ENCODE results near the gene HNF1A.
A peak's percentile ranks its signal among the peaks of the same experiment; 100 is the strongest.

HNF1A gene

GRCh38 chr12:120978296-120979219, at the start of gene HNF1A:
Gene HNF1A (plus strand): TSS chr12:120978543. CDS start chr12:120978769, 226 bp downstream.
- Histone ChIP-seq H3K4me3 (ENCODE audit: low read depth, low read length) (no peak within 1 kb of the TSS), H3K27ac (ENCODE audit: low read depth, low read length) (no peak within 1 kb of the TSS), H3K27me3 (ENCODE audit: control insufficient read depth, insufficient read depth, low read length) (no peaks in the 10 kb centered on the region), H3K4me1 (ENCODE audit: control insufficient read depth, insufficient read depth, low read length) (peaks cover 3% of the 10 kb centered on the region; the same call in 1 of the 2 replicates), H3K9me3 (ENCODE audit: control insufficient read depth, insufficient read depth, low read depth, low read length) (no peaks in the 10 kb centered on the region), H3K9ac (ENCODE audit: low read length) (no peak within 1 kb of the TSS), H3K36me3 (ENCODE audit: control insufficient read depth, insufficient read depth, low read length) (no peaks in the 10 kb centered on the region)

- Histone ChIP-seq H3K36me3 (ENCODE audit: control insufficient read depth, insufficient read depth, low read length) (no peaks in the 10 kb centered on the region), H3K4me3 (ENCODE audit: low read depth, low read length) (peak overlapping the region; percentile 15), H3K9ac (ENCODE audit: low read length) (peak overlapping the region; percentile 59), H3K27me3 (ENCODE audit: control insufficient read depth, insufficient read depth, low read length) (no peaks in the 10 kb centered on the region), H3K9me3 (ENCODE audit: control insufficient read depth, insufficient read depth, low read depth, low read length) (no peaks in the 10 kb centered on the region), H3K4me1 (ENCODE audit: control insufficient read depth, insufficient read depth, low read length) (peaks cover 18% of the 10 kb centered on the region), H3K27ac (ENCODE audit: low read depth, low read length) (peak overlapping the region; percentile 66)
These were observed 49.3 kb upstream of the HNF1A start for GRCh38 chr12:120928864-120929652.

DNA sequence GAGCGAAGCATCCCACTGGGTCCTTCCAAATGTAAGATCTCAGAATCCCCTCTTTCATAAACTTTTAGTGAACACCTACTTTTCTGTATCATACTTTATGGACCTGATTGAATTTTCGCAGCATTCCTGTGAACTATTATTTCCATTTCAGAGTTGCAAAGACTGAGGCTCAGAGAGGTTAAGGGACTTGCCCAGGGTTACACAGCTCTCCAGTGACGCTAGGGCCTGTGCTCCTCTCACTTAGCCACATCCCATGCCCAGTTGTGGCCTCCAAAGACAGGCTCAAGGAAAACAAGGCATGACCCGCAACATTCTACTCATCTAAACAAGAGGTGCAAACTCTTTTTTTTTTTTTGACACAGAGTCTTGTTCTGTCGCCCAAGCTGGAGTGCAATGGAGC, 48.3 kb upstream of the HNF1A start:
- Histone ChIP-seq H3K36me3 (ENCODE audit: control insufficient read depth, insufficient read depth, low read length) (no peaks in the 10 kb centered on the region), H3K4me3 (ENCODE audit: low read depth, low read length) (no peak overlapping the region), H3K27me3 (ENCODE audit: control insufficient read depth, insufficient read depth, low read length) (no peaks in the 10 kb centered on the region), H3K27ac (ENCODE audit: low read depth, low read length) (no peak overlapping the region), H3K9ac (ENCODE audit: low read length) (no peak overlapping the region), H3K9me3 (ENCODE audit: control insufficient read depth, insufficient read depth, low read depth, low read length) (no peaks in the 10 kb centered on the region), H3K4me1 (ENCODE audit: control insufficient read depth, insufficient read depth, low read length) (peaks cover 16% of the 10 kb centered on the region)

DNA sequence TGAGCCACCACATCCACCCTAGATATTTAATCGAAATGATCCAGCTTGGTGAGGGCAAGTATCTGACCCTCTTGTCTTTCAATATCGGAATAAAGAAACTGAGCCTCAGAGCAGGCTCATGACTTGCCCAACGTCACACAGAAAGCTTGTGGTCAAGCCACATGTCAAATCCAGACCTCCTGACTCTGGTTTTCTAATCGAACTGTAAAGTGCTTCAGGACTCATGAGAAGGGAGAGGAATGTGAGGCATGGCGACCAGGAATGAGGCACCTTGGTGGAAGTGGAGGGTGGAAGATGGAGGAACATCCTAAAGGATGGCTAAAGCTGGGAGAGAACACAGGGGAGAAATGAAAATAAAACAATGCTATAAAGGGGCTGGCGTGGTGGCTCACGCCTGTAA, 46.3 kb upstream of the HNF1A start:
- no peaks in the 10 kb centered on the region for H3K27me3 ChIP-seq (ENCODE audit: control insufficient read depth, insufficient read depth, low read length)
- no peak overlapping the region for H3K9ac ChIP-seq (ENCODE audit: low read length)
- H3K4me1 ChIP-seq (ENCODE audit: control insufficient read depth, insufficient read depth, low read length), result peaks cover 5% of the 10 kb centered on the region
- H3K4me3 ChIP-seq (ENCODE audit: low read depth, low read length), result no peak overlapping the region
- H3K36me3 ChIP-seq (ENCODE audit: control insufficient read depth, insufficient read depth, low read length), result no peaks in the 10 kb centered on the region
- no peak overlapping the region for H3K27ac ChIP-seq (ENCODE audit: low read depth, low read length)
- H3K9me3 ChIP-seq (ENCODE audit: control insufficient read depth, insufficient read depth, low read depth, low read length), result no peaks in the 10 kb centered on the region

GRCh38 chr12:120932956-120933526, 45.3 kb upstream of the HNF1A start:
- Histone ChIP-seq H3K36me3 (ENCODE audit: control insufficient read depth, insufficient read depth, low read length) (no peaks in the 10 kb centered on the region), H3K27ac (ENCODE audit: low read depth, low read length) (no peak overlapping the region), H3K9ac (ENCODE audit: low read length) (no peak overlapping the region), H3K9me3 (ENCODE audit: control insufficient read depth, insufficient read depth, low read depth, low read length) (no peaks in the 10 kb centered on the region), H3K4me3 (ENCODE audit: low read depth, low read length) (no peak overlapping the region), H3K4me1 (ENCODE audit: control insufficient read depth, insufficient read depth, low read length) (peaks cover 5% of the 10 kb centered on the region), H3K27me3 (ENCODE audit: control insufficient read depth, insufficient read depth, low read length) (no peaks in the 10 kb centered on the region)

DNA sequence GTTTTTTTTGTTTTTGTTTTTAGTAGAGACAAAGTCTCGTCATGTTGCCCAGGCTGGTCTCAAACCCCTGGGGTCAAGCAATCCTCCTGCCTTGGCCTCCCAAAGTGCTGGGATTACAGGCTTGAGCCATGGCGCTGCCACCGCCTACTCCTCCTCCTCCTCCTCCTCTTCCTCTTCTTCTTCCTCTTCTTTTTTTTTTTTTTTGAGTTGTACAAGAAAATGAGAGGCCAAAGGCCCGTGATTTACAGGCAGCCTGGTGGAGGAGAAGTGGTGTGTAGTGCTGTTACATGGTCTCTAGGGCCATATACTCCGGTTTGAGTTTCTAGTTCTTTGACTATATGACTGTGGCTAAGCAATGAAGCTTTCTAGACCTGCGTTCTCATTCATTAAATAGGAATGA, 44.6 kb upstream of the HNF1A start:
- Histone ChIP-seq H3K9ac (ENCODE audit: low read length) (no peak overlapping the region), H3K27me3 (ENCODE audit: control insufficient read depth, insufficient read depth, low read length) (no peaks in the 10 kb centered on the region), H3K4me1 (ENCODE audit: control insufficient read depth, insufficient read depth, low read length) (peaks cover 3% of the 10 kb centered on the region), H3K27ac (ENCODE audit: low read depth, low read length) (no peak overlapping the region), H3K9me3 (ENCODE audit: control insufficient read depth, insufficient read depth, low read depth, low read length) (no peaks in the 10 kb centered on the region), H3K36me3 (ENCODE audit: control insufficient read depth, insufficient read depth, low read length) (no peaks in the 10 kb centered on the region), H3K4me3 (ENCODE audit: low read depth, low read length) (no peak overlapping the region)

DNA sequence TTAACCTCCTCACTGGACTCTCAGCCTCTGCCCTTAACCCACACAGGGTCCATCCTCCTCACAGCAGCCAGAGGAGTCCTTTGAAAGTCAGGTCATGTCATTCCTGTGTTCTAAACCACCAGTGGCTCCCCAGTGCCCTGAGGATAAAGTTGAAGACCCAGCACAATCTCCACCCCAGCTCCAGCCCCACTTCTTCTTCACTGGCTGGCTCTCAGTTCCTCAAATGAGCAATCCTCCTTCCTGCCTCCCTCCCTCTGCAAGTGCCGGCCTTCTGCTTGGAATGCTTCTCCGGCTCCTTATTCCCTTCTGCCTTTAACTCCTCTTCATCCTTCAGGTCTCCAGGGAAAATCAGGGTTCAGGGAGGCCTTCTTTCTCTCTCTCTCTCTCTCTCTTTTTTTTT, 42.1 kb upstream of the HNF1A start:
- H3K4me1 ChIP-seq (ENCODE audit: control insufficient read depth, insufficient read depth, low read length), result no peaks in the 10 kb centered on the region
- H3K27me3 ChIP-seq (ENCODE audit: control insufficient read depth, insufficient read depth, low read length), result no peaks in the 10 kb centered on the region

DNA sequence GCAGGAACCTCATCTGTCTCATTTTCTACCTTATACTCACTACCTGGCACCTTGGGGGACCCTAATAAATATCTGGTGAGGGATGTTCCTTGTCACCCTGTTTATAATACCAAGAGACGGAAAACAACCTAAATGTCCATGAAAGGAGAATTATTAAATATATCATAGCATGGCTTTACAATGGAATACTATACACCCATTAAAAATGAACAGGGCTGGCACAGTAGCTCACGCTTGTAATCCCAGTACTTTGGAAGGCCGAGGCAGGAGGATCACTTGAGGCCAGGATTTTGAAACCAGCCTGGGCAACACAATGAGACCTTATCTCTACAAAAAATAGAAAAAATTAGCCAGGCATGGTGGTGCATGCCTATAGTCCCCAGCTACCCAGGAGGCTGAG, 39.8 kb upstream of the HNF1A start:
- H3K9me3 ChIP-seq (ENCODE audit: control insufficient read depth, insufficient read depth, low read depth, low read length), result no peaks in the 10 kb centered on the region
- no peaks in the 10 kb centered on the region for H3K27me3 ChIP-seq (ENCODE audit: control insufficient read depth, insufficient read depth, low read length)
- H3K36me3 ChIP-seq (ENCODE audit: control insufficient read depth, insufficient read depth, low read length), result no peaks in the 10 kb centered on the region
- no peak overlapping the region for H3K9ac ChIP-seq (ENCODE audit: low read length)
- no peaks in the 10 kb centered on the region for H3K4me1 ChIP-seq (ENCODE audit: control insufficient read depth, insufficient read depth, low read length)
- H3K4me3 ChIP-seq (ENCODE audit: low read depth, low read length), result no peak overlapping the region
- H3K27ac ChIP-seq (ENCODE audit: low read depth, low read length), result no peak overlapping the region

More for the DNA sequence above, 42.1 kb upstream of the HNF1A start:
- Histone ChIP-seq H3K27ac (ENCODE audit: low read depth, low read length) (no peak overlapping the region), H3K4me3 (ENCODE audit: low read depth, low read length) (no peak overlapping the region), H3K9ac (ENCODE audit: low read length) (no peak overlapping the region), H3K36me3 (ENCODE audit: control insufficient read depth, insufficient read depth, low read length) (no peaks in the 10 kb centered on the region), H3K9me3 (ENCODE audit: control insufficient read depth, insufficient read depth, low read depth, low read length) (no peaks in the 10 kb centered on the region)

- Histone ChIP-seq H3K36me3 (ENCODE audit: control insufficient read depth, insufficient read depth, low read length) (no peaks in the 10 kb centered on the region), H3K9me3 (ENCODE audit: control insufficient read depth, insufficient read depth, low read depth, low read length) (no peaks in the 10 kb centered on the region), H3K4me1 (ENCODE audit: control insufficient read depth, insufficient read depth, low read length) (no peaks in the 10 kb centered on the region), H3K9ac (ENCODE audit: low read length) (no peak overlapping the region), H3K27me3 (ENCODE audit: control insufficient read depth, insufficient read depth, low read length) (no peaks in the 10 kb centered on the region), H3K27ac (ENCODE audit: low read depth, low read length) (no peak overlapping the region), H3K4me3 (ENCODE audit: low read depth, low read length) (no peak overlapping the region)
These were observed 38.8 kb upstream of the HNF1A start for GRCh38 chr12:120939523-120939922.

- no peaks in the 10 kb centered on the region for H3K27me3 ChIP-seq (ENCODE audit: control insufficient read depth, insufficient read depth, low read length)
- H3K36me3 ChIP-seq (ENCODE audit: control insufficient read depth, insufficient read depth, low read length), result no peaks in the 10 kb centered on the region
- no peak overlapping the region for H3K27ac ChIP-seq (ENCODE audit: low read depth, low read length)
- H3K9ac ChIP-seq (ENCODE audit: low read length), result no peak overlapping the region
- H3K4me1 ChIP-seq (ENCODE audit: control insufficient read depth, insufficient read depth, low read length), result no peaks in the 10 kb centered on the region
- no peak overlapping the region for H3K4me3 ChIP-seq (ENCODE audit: low read depth, low read length)
- H3K9me3 ChIP-seq (ENCODE audit: control insufficient read depth, insufficient read depth, low read depth, low read length), result no peaks in the 10 kb centered on the region
These were observed 38.3 kb upstream of the HNF1A start for GRCh38 chr12:120940006-120940405.

DNA sequence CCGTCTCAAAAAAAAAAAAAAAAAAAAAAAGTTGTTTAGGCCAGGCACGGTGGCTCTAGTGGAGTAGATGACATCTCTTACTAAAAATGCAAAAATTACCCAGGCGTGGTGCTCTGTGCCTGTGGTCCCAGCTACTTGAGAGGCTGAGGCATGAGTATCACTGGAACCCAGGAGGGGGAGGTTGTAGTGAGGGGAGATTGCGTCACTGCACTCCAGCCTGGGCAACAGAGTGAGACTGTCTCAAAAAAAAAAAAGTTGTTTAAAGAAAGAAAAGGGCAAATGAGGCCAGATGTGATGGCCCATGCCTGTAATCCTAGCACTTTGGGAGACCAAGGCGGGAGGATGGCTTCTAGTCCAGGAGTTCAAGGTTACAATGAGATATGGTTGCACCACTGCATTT, 37.5 kb upstream of the HNF1A start:
- H3K9ac ChIP-seq (ENCODE audit: low read length), result no peak overlapping the region
- no peaks in the 10 kb centered on the region for H3K27me3 ChIP-seq (ENCODE audit: control insufficient read depth, insufficient read depth, low read length)
- no peaks in the 10 kb centered on the region for H3K9me3 ChIP-seq (ENCODE audit: control insufficient read depth, insufficient read depth, low read depth, low read length)
- H3K36me3 ChIP-seq (ENCODE audit: control insufficient read depth, insufficient read depth, low read length), result no peaks in the 10 kb centered on the region
- H3K4me3 ChIP-seq (ENCODE audit: low read depth, low read length), result no peak overlapping the region
- no peaks in the 10 kb centered on the region for H3K4me1 ChIP-seq (ENCODE audit: control insufficient read depth, insufficient read depth, low read length)
- H3K27ac ChIP-seq (ENCODE audit: low read depth, low read length), result no peak overlapping the region
